ENCODE measurements around the gene GRHL1.
"Not testable (repeated sequence)": the region's sequence is repeated elsewhere in the genome, so short reads cannot be mapped to it uniquely, and the experiment has no call there.

GRHL1 gene

GRCh38 chr2:10008809-10009176, 57.3 kb downstream of the GRHL1 start:
- 94 to 97% methylated on average over 9 of the region's 9 CpGs for WGBS, 2 experiments
- Histone ChIP-seq H3K36me3 (ENCODE audit: control insufficient read depth, insufficient read depth, low read length) (no peaks in the 10 kb centered on the region), H3K27me3 (ENCODE audit: control insufficient read depth, insufficient read depth, low read length, poor library complexity, severe bottlenecking) (no peaks in the 10 kb centered on the region), H3K4me3 (ENCODE audit: insufficient read depth, low read depth, low read length) (no peak overlapping the region), H3K9me3 (ENCODE audit: control insufficient read depth, low read length) (no peaks in the 10 kb centered on the region), H3K4me1 (ENCODE audit: control insufficient read depth, insufficient read depth, low read length) (peaks cover 7% of the 10 kb centered on the region), H3K27ac (ENCODE audit: insufficient read depth, low read depth, low read length, poor library complexity, severe bottlenecking) (no peak overlapping the region)

GRCh38 chr2:10009271-10009810, 57.8 kb downstream of the GRHL1 start:
- H3K27ac ChIP-seq (ENCODE audit: insufficient read depth, low read depth, low read length, poor library complexity, severe bottlenecking), result no peak overlapping the region

GRCh38 chr2:10009811-10010781, 58.6 kb downstream of the GRHL1 start:
- Histone ChIP-seq H3K36me3 (ENCODE audit: control insufficient read depth, insufficient read depth, low read length) (no peaks in the 10 kb centered on the region), H3K27me3 (ENCODE audit: control insufficient read depth, insufficient read depth, low read length, poor library complexity, severe bottlenecking) (no peaks in the 10 kb centered on the region), H3K27ac (ENCODE audit: insufficient read depth, low read depth, low read length, poor library complexity, severe bottlenecking) (no peak overlapping the region), H3K9me3 (ENCODE audit: control insufficient read depth, low read length) (no peaks in the 10 kb centered on the region), H3K4me3 (ENCODE audit: insufficient read depth, low read depth, low read length) (no peak overlapping the region), H3K4me1 (ENCODE audit: control insufficient read depth, insufficient read depth, low read length) (peaks cover 7% of the 10 kb centered on the region)
- WGBS, 2 experiments, result 94% methylated on average over 36 of the region's 36 CpGs

More at GRCh38 chr2:10009271-10009810, 57.8 kb downstream of the GRHL1 start:
- Histone ChIP-seq H3K4me1 (ENCODE audit: control insufficient read depth, insufficient read depth, low read length) (peaks cover 7% of the 10 kb centered on the region), H3K27me3 (ENCODE audit: control insufficient read depth, insufficient read depth, low read length, poor library complexity, severe bottlenecking) (no peaks in the 10 kb centered on the region), H3K4me3 (ENCODE audit: insufficient read depth, low read depth, low read length) (no peak overlapping the region), H3K36me3 (ENCODE audit: control insufficient read depth, insufficient read depth, low read length) (no peaks in the 10 kb centered on the region), H3K9me3 (ENCODE audit: control insufficient read depth, low read length) (no peaks in the 10 kb centered on the region)
- 90 to 93% methylated on average over 19 of the region's 19 CpGs for WGBS, 2 experiments

- WGBS, 2 experiments, result 95 to 96% methylated on average over 52 of the region's 52 CpGs
- not testable (repeated sequence) for H3K36me3 ChIP-seq (ENCODE audit: control insufficient read depth, insufficient read depth, low read length); H3K27ac ChIP-seq (ENCODE audit: insufficient read depth, low read depth, low read length, poor library complexity, severe bottlenecking); H3K27me3 ChIP-seq (ENCODE audit: control insufficient read depth, insufficient read depth, low read length, poor library complexity, severe bottlenecking); H3K4me1 ChIP-seq (ENCODE audit: control insufficient read depth, insufficient read depth, low read length); H3K9me3 ChIP-seq (ENCODE audit: control insufficient read depth, low read length); H3K4me3 ChIP-seq (ENCODE audit: insufficient read depth, low read depth, low read length)
Measured at GRCh38 chr2:10010861-10011605, 59.5 kb downstream of the GRHL1 start.

GRCh38 chr2:10011606-10012325, 60.3 kb downstream of the GRHL1 start:
- 92% methylated on average over 47 to 48 of the region's 61 CpGs for WGBS, 2 experiments
- H3K9me3 ChIP-seq (ENCODE audit: control insufficient read depth, low read length); H3K27ac ChIP-seq (ENCODE audit: insufficient read depth, low read depth, low read length, poor library complexity, severe bottlenecking); H3K27me3 ChIP-seq (ENCODE audit: control insufficient read depth, insufficient read depth, low read length, poor library complexity, severe bottlenecking); H3K4me1 ChIP-seq (ENCODE audit: control insufficient read depth, insufficient read depth, low read length); H3K4me3 ChIP-seq (ENCODE audit: insufficient read depth, low read depth, low read length); H3K36me3 ChIP-seq (ENCODE audit: control insufficient read depth, insufficient read depth, low read length): not testable (repeated sequence)

- not testable (repeated sequence) for H3K36me3 ChIP-seq (ENCODE audit: control insufficient read depth, insufficient read depth, low read length); H3K27ac ChIP-seq (ENCODE audit: insufficient read depth, low read depth, low read length, poor library complexity, severe bottlenecking); H3K27me3 ChIP-seq (ENCODE audit: control insufficient read depth, insufficient read depth, low read length, poor library complexity, severe bottlenecking); H3K9me3 ChIP-seq (ENCODE audit: control insufficient read depth, low read length); H3K4me3 ChIP-seq (ENCODE audit: insufficient read depth, low read depth, low read length); H3K4me1 ChIP-seq (ENCODE audit: control insufficient read depth, insufficient read depth, low read length)
- 96% methylated on average over 36 of the region's 37 CpGs for WGBS, 2 experiments
Measured at GRCh38 chr2:10012366-10012962, 61.0 kb downstream of the GRHL1 start.

- Histone ChIP-seq H3K4me3 (ENCODE audit: insufficient read depth, low read depth, low read length) (no peak overlapping the region), H3K27ac (ENCODE audit: insufficient read depth, low read depth, low read length, poor library complexity, severe bottlenecking) (no peak overlapping the region), H3K4me1 (ENCODE audit: control insufficient read depth, insufficient read depth, low read length) (peaks cover 4% of the 10 kb centered on the region), H3K27me3 (ENCODE audit: control insufficient read depth, insufficient read depth, low read length, poor library complexity, severe bottlenecking) (no peaks in the 10 kb centered on the region), H3K9me3 (ENCODE audit: control insufficient read depth, low read length) (no peaks in the 10 kb centered on the region), H3K36me3 (ENCODE audit: control insufficient read depth, insufficient read depth, low read length) (no peaks in the 10 kb centered on the region)
- WGBS, 2 experiments, result 91 to 92% methylated on average over 29 of the region's 29 CpGs
Measured at GRCh38 chr2:10012963-10013461, 61.5 kb downstream of the GRHL1 start.

- WGBS, 2 experiments, result 91 to 92% methylated on average over 43 of the region's 43 CpGs
- not testable (repeated sequence) for H3K9me3 ChIP-seq (ENCODE audit: control insufficient read depth, low read length); H3K36me3 ChIP-seq (ENCODE audit: control insufficient read depth, insufficient read depth, low read length); H3K27me3 ChIP-seq (ENCODE audit: control insufficient read depth, insufficient read depth, low read length, poor library complexity, severe bottlenecking); H3K4me1 ChIP-seq (ENCODE audit: control insufficient read depth, insufficient read depth, low read length); H3K27ac ChIP-seq (ENCODE audit: insufficient read depth, low read depth, low read length, poor library complexity, severe bottlenecking); H3K4me3 ChIP-seq (ENCODE audit: insufficient read depth, low read depth, low read length)
Measured at GRCh38 chr2:10013651-10014417, 62.3 kb downstream of the GRHL1 start.

Data from ectodermal cell (in vitro differentiated cells).